NCI-H1105 (cell line): ENCODE measurements around the gene ERI3.

Experiments used
- DNase-seq: peaks from one replicate; lab custom pipeline; 2025; lab: John Stamatoyannopoulos, UW

ERI3 gene

DNA sequence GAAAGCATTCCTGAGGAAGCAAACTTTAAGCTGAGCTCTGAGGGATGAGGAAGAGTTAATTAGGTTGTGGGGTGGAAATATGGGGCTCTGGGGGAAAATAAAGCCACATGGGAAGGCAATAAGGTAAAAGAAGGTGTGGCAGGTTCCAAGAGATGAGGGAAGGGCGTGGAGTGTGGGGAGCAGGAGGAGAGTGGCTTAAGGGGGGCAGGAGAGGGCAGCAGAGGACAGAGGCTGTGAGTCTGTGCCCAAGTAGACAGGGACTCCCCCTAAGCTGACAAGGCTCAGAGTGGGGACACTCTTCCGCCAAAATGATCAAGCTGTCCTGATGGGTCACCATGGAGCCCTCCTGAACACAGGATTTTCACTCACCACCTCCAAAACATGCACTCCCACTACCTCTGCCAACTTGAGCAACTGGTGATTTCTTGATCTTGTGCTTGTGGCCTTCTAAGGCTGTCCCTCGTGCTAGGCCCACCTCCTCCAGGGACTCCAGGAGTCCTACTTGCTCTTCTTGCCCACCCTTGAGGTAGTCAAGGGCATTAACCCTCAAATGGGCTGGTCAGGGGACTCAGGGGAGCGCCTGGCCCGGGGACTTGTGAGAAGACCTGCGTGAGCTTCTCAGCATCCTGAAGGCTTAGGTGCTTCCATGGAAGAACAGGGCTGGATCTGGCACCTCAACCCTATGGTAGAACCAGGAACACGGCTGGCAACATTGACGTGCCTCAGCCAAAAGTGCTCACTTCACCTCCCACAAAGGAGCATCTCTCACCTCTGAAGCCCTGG lies 118.4 kb downstream of the ERI3 start:
- DNase-seq = no peak

DNA sequence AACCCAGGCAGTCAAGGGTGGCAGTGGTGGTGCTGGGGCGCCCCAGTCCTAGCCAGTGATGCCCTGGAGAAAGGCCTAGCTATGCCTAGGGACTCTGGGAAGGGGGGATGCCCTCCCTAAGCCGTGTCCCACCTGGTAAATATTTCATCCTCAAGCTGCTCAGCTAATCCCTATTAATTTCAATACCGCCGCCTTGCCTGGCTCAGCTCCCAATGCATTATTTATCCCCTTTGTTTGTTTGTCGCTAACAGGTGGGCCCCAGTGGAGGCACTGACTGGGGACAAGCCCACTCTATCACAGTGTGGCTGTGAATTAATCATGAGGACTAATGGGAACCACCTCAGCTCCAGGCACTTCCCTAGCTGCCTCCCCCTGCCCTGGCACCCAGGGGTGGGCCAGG lies 119.2 kb downstream of the ERI3 start:
- no peak for DNase-seq

DNA sequence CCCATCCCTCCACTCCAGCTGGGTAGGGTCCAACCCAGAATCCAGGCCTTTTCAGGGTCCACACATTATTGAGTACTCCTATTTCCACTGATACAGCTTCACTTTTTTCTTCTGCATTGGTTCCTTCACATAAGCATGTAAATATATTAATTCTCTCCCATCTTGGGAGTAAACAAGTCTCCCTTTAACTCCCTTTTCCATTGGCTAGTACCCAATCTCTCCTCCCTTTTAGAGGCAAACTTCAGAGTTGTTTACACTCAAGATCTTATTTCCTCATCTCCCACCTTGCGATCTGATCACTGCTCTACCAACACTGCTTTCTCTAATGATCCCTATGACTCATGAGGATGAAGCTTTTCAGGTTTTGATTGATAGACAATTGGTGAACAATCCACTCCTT lies 121.5 kb downstream of the ERI3 start:
- DNase-seq = no peak

DNA sequence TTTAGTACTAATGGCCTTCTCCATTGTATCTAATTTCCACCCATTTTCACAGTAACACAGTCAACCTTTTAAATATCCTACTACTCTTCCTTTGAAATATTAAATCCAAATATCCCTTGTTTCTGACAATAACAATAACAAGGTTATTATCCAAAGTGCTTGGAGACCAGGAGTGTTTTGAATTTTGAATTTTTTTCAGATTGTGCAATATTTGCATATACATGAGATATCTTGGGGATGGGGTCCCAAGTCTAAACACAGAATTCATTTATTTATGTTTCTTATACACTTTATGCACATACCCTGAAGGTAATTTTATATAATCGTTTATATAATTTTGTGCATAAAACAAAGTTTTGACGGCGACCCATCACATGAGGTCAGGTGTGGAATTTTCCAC lies 124.3 kb downstream of the ERI3 start:
- DNase-seq = no peak

DNA sequence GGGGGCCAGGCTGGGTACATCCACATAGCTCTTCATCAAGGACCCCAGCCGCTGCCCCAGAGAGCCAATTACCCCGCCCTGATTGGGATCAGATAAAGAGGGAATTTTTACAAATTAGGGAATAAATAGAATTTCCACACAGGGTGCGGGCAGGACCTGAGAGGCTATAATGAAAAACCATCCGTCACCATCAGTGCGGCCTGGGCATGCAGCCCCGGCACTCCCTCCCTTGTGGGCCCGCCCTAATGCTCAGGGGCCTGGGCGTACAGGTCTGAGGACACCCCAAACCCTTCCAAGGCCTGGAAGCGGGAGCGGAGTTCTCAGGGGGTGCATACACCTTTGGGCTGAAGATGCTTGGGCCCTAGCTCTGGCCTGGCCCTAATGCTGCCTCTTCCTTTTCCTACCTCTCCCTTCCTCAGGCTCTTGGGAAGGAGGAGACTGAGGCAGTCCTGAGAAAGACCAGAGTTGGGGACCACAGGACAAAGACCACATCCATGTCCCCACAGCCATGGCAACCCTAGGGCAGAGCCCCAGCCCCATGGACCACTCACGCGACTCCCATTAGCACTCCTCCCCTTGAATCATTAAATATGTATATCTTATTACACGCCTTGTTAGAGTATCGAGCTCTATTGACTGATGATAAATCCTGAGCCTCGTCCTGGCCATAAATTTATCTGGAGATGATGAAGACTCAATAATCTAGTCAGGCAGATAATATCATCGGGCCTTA lies 125.5 kb downstream of the ERI3 start:
- DNase-seq = no peak

DNA sequence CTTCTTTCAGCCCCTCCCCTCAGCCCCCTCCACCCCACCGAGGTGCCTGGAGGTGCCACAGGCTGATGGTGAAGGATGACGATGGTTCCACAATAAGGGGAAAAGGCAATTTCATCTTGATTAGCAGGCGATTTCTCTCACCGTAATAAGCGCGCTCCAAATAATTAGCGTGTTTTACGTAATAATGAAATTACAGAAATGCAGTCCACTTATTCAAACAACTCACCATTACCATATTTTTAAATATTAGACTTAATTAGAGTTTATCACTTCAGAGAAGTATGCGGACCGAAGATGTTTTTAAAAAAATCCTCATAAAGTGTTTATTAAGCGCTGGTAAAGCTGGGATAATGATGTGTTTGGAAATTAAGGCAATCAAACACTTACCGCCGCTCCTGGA lies 126.8 kb downstream of the ERI3 start:
- DNase-seq = no peak

DNA sequence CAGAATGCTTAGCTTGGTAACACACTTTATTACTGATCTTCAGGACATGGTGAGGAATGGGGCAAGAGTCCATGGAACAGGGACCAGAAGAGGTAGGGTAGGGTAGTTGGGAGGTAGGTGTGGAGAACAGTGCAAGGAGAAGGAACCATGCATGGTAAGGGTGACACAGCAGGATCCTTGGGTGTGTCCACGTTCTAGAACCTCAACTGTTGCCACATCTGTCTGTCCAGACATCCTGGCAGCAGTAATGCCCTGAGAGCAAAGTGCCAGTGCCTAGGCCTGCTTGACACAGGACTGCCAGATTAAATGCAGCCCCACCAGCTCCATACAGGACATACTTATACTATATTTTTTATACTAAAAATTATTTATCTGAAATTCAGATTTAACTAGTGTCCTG lies 127.8 kb downstream of the ERI3 start:
- no peak for DNase-seq

DNA sequence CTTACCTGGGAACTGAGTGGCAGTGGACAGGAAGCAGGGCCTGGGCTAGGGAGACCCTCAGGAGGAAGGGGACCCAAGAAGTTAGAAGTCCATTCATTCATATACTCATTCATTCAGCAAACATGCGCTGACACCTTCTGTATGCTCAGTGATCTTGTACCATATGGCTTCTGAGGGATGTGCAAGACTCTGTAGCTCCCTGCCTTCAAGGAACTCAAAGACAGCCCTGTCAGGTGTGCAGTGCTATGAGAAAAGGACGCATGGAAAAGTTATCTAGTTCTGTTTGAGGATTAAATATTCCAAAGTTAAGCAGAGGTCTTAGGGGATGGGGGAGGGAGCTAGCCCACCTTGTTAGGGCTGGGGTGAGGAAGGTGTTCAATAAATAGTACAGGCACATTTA lies 129.3 kb downstream of the ERI3 start:
- no peak for DNase-seq

DNA sequence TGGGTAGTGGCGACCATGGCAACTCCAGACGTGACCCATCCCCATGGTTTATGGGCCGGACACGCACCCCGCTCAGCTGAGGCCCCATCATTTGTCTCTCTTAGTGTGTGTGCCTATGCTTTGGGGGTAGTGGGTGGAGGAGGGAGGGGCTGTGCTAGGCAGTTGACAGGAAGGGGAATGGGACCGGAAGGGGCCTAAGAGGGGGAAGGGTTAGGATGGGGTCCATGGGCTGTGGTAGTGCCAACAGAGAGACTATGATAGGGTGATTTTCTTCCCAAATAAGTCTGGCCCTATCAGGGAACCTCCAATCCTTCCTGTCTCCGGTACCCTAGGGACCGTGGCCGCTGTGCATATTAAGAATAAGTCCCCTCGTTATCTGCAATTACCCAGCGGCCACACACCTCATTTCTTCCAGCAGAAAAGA lies 131.9 kb downstream of the ERI3 start:
- DNase-seq = no peak

DNA sequence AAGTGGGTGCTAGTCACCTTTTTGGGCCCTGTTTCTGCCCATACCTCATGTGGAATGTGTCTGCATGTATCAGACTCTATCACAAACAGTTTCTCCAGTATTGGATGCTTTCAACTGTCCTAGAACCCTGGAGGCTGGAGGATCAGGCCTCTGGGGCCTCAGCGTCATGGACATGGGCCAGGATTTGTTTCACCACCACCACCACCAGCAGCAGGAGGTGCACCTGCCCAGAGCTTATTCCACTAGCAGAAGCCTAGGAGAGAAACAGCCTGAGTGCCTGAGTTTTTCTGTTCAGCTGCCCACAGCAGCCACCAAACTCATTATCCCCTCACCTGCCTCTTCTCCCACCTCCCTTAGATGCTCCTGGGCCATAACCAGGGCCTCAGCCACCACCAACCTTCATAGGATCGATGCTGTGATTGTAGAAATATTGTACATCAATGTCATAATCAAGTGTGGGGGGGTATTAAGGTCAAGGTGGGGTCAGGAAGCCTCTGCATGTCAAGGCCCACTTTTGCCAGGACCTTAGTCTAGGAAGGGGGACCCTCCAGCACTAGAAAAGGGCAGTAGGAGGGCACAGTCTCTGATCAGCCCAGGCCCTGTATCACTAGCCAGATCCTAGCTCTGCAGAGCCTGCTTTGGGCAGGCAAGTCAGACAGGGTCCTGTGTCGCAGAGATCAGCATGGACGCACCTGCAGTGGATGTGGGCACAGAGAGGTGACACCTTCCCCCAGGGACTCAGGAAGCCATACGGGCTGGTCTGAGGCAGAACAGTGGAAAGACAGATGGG lies 132.5 kb downstream of the ERI3 start:
- no peak for DNase-seq

DNA sequence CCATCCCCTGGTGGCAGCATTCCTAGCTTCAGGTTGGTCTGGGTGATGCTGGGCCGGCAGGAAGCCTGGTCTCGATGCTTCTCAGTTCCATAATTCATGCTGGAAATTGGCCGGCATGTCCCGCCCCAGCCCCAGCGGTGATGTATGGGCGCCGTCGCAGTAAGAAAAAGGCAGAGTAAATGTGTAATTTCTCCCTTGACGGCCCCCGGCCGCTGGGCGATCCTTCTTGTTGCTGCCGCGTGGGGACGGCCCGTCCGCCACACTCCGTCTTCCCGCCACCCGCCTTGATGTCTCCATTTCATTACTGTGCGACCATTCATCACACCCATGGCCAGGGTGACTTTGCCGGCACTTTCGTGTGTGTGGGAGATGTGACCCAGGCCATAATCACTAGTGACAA lies 133.3 kb downstream of the ERI3 start:
- DNase-seq = no peak

DNA sequence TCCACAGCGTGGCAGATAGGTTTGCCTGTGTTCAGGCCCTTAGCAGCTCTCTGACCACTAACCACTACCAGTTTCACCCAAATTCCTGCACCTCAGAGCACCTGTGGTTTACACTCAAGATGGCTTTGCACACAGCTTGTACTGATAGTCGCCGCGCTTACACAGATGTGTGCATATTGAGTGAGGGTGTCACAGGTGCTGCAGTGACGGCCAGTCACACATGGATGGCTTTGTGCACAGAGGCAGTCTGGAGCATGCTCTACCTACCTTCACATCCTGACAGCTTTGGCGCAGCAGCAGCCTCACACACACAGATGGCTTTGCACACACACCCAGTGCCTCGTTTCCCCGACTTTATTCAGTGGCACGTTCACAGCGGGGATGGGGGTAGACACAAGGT lies 134.3 kb downstream of the ERI3 start:
- DNase-seq = no peak

DNA sequence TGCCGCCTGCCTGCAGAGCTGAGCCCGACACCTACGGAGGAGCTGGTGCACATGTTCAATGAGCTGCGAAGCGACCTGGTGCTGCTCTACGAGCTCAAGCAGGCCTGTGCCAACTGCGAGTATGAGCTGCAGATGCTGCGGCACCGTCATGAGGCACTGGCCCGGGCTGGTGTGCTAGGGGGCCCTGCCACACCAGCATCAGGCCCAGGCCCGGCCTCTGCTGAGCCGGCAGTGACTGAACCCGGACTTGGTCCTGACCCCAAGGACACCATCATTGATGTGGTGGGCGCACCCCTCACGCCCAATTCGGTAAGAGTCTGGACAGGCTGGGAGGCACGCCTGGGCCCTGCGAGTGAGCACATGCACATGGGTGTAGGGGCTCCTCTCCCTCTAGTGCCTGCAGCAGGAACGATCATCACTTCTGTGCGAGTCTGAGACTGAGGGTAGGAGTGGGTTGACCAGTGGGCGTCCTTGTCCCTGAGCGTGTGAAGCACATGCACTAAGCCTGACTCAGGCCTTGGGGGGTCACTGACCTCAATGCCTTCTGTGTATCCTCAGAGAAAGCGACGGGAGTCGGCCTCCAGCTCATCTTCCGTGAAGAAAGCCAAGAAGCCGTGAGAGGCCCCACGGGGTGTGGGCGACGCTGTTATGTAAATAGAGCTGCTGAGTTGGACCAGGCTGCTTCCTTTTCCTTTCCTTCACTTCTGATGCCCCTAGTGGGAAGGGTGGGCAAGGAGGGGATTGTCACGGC lies 134.9 kb downstream of the ERI3 start:
- DNase-seq = no peak

DNA sequence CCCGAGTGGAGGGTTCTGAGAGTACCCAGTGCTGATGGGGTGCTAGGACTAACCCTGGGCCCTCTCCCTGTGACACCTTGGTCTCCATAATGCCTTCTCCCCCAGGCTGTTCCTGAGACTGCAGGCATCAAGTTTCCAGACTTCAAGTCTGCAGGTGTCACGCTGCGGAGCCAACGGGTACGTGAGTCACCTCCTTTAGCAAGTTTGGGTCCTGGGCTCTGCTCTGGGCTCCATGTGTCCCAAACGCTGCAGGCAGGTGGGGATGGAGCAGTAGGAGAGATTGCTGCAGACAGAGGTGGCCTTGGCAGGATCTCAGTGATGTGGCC lies 135.8 kb downstream of the ERI3 start:
- no peak for DNase-seq

DNA sequence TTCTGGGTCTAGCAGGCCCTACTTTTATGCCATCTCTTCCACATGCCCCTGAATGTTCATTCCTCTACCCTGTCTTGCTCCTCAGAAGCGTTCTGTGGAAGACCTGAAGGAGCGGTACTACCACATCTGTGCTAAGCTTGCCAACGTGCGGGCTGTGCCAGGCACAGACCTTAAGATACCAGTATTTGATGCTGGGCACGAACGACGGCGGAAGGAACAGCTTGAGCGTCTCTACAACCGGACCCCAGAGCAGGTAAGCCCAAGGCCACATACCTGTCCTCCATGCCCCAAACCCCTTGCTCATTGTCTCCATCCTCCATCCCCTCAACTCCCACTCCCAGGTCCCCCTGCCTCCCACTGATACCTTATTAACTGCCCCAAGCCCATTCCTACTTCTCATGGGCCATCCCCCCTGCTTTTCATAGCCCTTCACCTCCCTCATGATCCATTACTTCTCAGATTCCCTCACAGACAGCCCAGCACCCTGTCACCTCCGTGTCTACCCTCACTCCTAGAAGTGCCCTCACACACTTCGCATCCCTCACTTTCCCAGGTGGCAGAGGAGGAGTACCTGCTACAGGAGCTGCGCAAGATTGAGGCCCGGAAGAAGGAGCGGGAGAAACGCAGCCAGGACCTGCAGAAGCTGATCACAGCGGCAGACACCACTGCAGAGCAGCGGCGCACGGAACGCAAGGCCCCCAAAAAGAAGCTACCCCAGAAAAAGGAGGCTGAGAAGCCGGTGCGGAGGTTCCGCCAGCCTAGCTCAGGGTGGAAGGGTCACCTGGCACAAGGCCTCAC lies 136.4 kb downstream of the ERI3 start:
- no peak for DNase-seq

DNA sequence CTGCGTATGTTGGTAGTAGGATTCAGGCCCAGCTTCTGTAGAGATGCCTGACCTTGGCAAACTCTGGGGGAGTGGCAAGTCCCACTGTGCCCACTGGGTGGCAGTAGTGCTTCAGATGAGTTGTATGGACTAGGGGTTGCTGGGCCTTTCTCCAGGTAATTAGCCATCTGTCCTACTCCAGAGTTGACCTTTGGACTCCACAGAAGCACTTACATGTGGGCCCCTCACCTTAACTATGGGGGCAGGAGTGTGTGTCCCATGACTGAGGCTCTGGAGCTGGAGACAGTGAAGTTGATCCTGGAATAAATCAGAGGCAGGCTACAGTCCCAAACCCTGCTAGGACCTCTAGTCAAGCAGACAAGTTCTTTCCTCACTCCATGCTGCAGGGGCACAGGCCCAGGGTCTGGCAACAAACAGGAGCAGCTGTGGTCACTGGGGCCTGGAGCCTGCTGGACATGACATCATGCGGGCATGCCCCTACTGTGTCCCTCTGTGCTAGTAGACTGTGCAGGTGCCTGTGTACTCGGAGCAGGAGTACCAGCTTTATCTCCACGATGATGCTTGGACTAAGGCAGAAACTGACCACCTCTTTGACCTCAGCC lies 137.1 kb downstream of the ERI3 start:
- peak; percentile 32 for DNase-seq

DNA sequence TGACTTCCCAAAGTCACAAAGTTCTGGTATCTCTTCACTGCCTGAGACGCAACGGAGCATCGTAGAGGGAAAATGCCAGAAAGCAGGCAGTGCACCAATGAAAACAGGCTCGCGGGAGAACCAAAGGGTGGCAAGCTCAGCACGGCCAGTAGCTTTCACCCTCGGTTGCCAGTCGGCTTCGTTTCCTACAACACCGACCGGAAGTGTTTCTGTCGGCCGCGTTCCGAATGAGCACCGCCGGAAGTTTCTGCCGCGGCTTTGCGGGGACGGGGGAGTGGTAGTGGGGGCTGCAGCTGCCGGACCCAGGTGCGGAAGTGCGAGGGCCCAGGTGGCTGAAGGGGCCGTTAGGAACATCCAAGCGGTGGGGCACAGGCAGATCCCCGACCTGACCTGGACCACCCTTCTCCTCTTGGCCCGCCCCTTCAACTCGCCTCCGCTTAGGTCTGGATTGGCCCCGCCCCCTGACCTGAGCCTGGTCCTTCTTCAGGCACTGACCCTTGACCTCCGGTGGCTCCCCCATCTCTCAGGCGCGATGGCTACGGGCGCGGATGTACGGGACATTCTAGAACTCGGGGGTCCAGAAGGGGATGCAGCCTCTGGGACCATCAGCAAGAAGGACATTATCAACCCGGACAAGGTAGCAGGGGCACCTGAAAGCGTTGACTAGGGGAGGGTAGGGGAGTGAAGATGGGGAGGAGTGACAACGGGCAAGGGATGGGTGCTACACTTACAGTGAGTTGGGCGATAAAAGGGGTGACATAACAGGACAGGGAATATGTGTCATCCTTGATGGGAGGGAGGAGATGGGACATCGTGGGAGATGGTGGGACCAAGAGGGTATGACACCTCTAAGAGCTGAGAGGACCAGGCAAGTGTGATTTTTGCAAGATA lies 141.6 kb downstream of the ERI3 start, which contains the start of gene DMAP1:
TSS of gene DMAP1 (plus strand) at position 250 of the 891 bp plus-strand sequence. CDS start at position 533, 283 bp downstream.
- DNase-seq = peak; percentile 88

DNA sequence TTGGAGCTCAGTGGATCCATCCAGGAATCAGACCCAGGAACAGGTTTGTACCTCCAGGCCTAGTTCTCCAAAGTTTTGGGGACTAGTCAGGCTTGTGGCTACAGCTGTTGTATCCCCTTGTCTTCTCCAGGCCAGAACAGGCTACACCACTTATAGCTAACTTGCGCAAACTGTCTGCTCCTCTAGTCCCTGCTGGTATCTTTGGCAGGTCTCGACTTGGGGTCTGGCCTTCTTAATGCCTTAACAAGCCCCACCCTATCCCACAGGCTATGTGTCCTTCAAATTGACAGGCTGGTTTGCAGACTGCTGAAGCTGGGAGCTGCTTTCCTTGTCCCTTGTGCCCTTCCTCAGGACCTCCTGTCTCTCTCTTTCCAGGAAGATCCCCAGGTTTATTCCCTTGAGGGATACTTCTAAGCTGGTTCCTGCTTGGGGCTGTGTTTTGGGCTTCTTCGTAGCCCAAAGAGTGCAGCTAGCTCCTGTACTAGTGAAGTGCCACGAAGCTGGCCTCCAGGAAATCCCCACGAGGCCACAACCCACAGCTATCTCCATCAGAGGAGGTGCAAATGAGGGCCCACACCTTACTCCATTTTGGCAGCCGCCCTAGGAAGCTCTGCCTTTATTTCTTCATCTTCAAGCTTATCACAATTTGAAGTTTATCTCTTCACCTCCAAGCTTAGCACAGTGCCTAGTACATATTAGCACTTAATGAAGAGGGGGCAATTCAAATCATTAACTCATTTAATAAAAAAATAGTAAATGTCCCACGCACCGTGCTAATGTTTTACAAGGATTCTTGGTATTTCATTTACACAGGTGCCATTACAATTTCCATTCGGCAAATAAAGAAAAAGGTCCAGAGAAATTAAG lies 142.5 kb downstream of the ERI3 start:
- DNase-seq = no peak

DNA sequence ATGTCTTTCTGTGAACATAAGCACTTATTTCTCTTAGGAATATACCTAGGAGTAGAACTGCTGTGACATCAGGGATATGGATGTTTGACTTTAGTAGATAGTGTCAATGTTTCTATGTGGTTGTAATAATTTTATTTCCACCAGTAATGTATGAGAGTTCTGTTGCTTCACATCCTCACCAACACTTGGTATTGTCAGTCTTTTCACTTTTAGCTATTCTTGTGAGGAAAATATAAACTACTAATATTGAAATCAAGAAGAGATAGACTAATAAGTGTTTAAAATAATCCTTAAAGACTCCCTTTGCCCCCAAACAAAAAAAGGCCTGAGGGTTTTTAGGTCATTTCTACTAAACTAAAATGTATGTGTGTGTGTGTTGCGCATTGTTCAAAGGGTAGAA lies 144.5 kb downstream of the ERI3 start:
- no peak for DNase-seq
